Left ventricle myocardium superior (tissue), 1 donor: ENCODE measurements around the gene SH3PXD2A. TPM values are rescaled to one million over a fixed set of nuclear protein-coding genes. Genes with fewer than 3 reads are reported as not detected.
"Not testable (repeated sequence)": the region's sequence is repeated elsewhere in the genome, so short reads cannot be mapped to it uniquely, and the experiment has no call there.

Experiments used
- ATAC-seq: fragments of 200-7000 bp; cut with Tn5 transposase; one replicate; pipeline ENCODE4 v1.9.1; 2020; ENCODE audit warnings: mild to moderate bottlenecking, moderate library complexity
- DNase-seq: peaks from one replicate; pipeline ENCODE4 v3.0.0-alpha.2; 2020
- intact Hi-C: fragments of 100-400 bp; cut with micrococcal nuclease; formaldehyde crosslinking; loops from one replicate; pipeline ENCODE4 v1.11.0; 2022
- total RNA-seq: library from RNA; stranded (reverse); fragmentation: NEBNext Ultra II Directional; extraction: Animal tissue kit (Norgen Biotek cat#: 25700); gene quantifications from one replicate; pipeline ENCODE4 v1.2.1, GENCODE V29; 2021
- donor health status: DM: no; HTN: yes; CAD: no; lungs with severe emphysema.

Gene SH3PXD2A
- total RNA-seq, 1 donor from 2014 or later, result 28.6 TPM

GRCh38 chr10:103614306-103615158 is 240.8 kb downstream of the SH3PXD2A start:
- DNase-seq, result peak; percentile 53
- ATAC-seq, result peak; percentile 16
- intact Hi-C loops, result no loop called here

GRCh38 chr10:103613616-103614015 is 241.8 kb downstream of the SH3PXD2A start:
- intact Hi-C loops, result no loop called here
- no peak for DNase-seq
- ATAC-seq, result no peak

- DNase-seq (no peak), ATAC-seq (no peak)
- intact Hi-C loops, result no loop called here
These were observed 242.7 kb downstream of the SH3PXD2A start for GRCh38 chr10:103612462-103613365.

GRCh38 chr10:103610921-103611511 is 244.4 kb downstream of the SH3PXD2A start:
- ATAC-seq (peak; percentile 47), DNase-seq (no peak)
- intact Hi-C loops, result no loop called here

GRCh38 chr10:103610083-103610472 is 245.3 kb downstream of the SH3PXD2A start:
- ATAC-seq, result no peak
- no peak for DNase-seq
- intact Hi-C loops, result no loop called here

- intact Hi-C loops, result no loop called here
- ATAC-seq (no peak), DNase-seq (no peak)
These were observed 245.9 kb downstream of the SH3PXD2A start for GRCh38 chr10:103609231-103610082.

- DNase-seq, ATAC-seq, intact Hi-C loops: not testable (repeated sequence)
These were observed 247.3 kb downstream of the SH3PXD2A start for GRCh38 chr10:103608056-103608455.

- DNase-seq, ATAC-seq, intact Hi-C loops: not testable (repeated sequence)
These were observed 248.3 kb downstream of the SH3PXD2A start for GRCh38 chr10:103607051-103607450.

- DNase-seq, intact Hi-C loops, ATAC-seq: not testable (repeated sequence)
These were observed 249.3 kb downstream of the SH3PXD2A start for GRCh38 chr10:103606097-103606438.

GRCh38 chr10:103605359-103606096 is 249.8 kb downstream of the SH3PXD2A start:
- DNase-seq (no peak), ATAC-seq (peak; percentile 65)
- intact Hi-C loops, result no loop called here

GRCh38 chr10:103603382-103603781 is 252.0 kb downstream of the SH3PXD2A start:
- ATAC-seq (no peak), DNase-seq (no peak)
- intact Hi-C loops, result loop anchor here (5.0 kb wide), 1 partner anchor 74 kb away; no protein-coding TSS in a partner anchor

- ATAC-seq, result no peak
- intact Hi-C loops, result loop anchor here (5.0 kb wide), 1 partner anchor 74 kb away; no protein-coding TSS in a partner anchor
These were observed 252.6 kb downstream of the SH3PXD2A start for GRCh38 chr10:103602852-103603155.

GRCh38 chr10:103602028-103602851 is 253.1 kb downstream of the SH3PXD2A start:
- intact Hi-C loops, result loop anchor here (5.0 kb wide), 1 partner anchor 75 kb away; no protein-coding TSS in a partner anchor
- DNase-seq (no peak), ATAC-seq (no peak)

More at GRCh38 chr10:103602852-103603155, 252.6 kb downstream of the SH3PXD2A start:
- DNase-seq, result no peak

- DNase-seq (no peak), ATAC-seq (no peak)
- intact Hi-C loops, result loop anchor here (5.0 kb wide), 1 partner anchor 76 kb away; no protein-coding TSS in a partner anchor
These were observed 254.3 kb downstream of the SH3PXD2A start for GRCh38 chr10:103600956-103601569.

GRCh38 chr10:103600325-103600724 is 255.1 kb downstream of the SH3PXD2A start:
- intact Hi-C loops, result loop anchor here (5.0 kb wide), 1 partner anchor 77 kb away; no protein-coding TSS in a partner anchor
- ATAC-seq (no peak), DNase-seq (no peak)

- no peak for ATAC-seq
- DNase-seq, result no peak
- intact Hi-C loops, result loop anchor here (5.0 kb wide), 2 partner anchors 77 to 87 kb away; no protein-coding TSS in a partner anchor
These were observed 255.5 kb downstream of the SH3PXD2A start for GRCh38 chr10:103599907-103600306.
